ENCODE data around the gene CPE. TPM values are rescaled to one million over a fixed set of nuclear protein-coding genes. Genes with fewer than 3 reads are reported as not detected.

Gene CPE
- total and polyA plus RNA-seq, 2 of the 4 experiments (the other 2 are of a cell fraction): 3.6 to 13.5 TPM

- Histone ChIP-seq H2AFZ (replicated peaks; ENCODE audit: low read length, poor library complexity) (no peak overlapping the region), H2BK120ac (ENCODE audit: low read depth, low read length) (no peak overlapping the region), H3K36me3 (ENCODE audit: control insufficient read depth, insufficient read depth, low read length) (no peaks in the 10 kb centered on the region), H4K20me1 (ENCODE audit: insufficient read depth, low read length) (no peaks in the 10 kb centered on the region), H2AK5ac (ENCODE audit: low read depth, low read length) (no peak overlapping the region), H3K9ac (ENCODE audit: low read depth, low read length) (no peak overlapping the region), H4K8ac (ENCODE audit: low read depth in 2 of 2, low read length in 2 of 2) (no peak overlapping the region), H3K56ac (ENCODE audit: extremely low read depth, insufficient read depth, low read length) (no peak overlapping the region), H2BK5ac (ENCODE audit: low read depth, low read length, poor library complexity, severe bottlenecking) (no peak overlapping the region), H3K4ac (ENCODE audit: low read depth, low read length) (no peak overlapping the region), H2BK20ac (ENCODE audit: low read depth, low read length) (no peak overlapping the region), H3K4me1 (ENCODE audit: control insufficient read depth, insufficient read depth, low read length) (no peaks in the 10 kb centered on the region), H3K4me3 (ENCODE audit: insufficient read depth, low read depth, low read length) (no peak overlapping the region), H4K91ac (ENCODE audit: insufficient read depth, low read depth, low read length) (no peak overlapping the region), H3K9me3 (ENCODE audit: control insufficient read depth, insufficient read depth, low read length) (no peaks in the 10 kb centered on the region), H3K4me2 (ENCODE audit: low read depth, low read length) (no peak overlapping the region), H3K27ac (ENCODE audit: insufficient read depth, low read length) (no peak overlapping the region), H3K9me1 (ENCODE audit: insufficient read depth, low read length) (no peaks in the 10 kb centered on the region), H3K27me3 (ENCODE audit: control insufficient read depth, insufficient read depth, low read length) (no peaks in the 10 kb centered on the region; the same call in 1 of the 2 replicates), H4K5ac (ENCODE audit: low read depth, low read length) (no peak overlapping the region), H3K14ac (replicated peaks; ENCODE audit: low read depth, low read length) (no peak overlapping the region), H2AK9ac (replicated peaks; ENCODE audit: low read depth, low read length, poor library complexity) (no peak overlapping the region), H3K23ac (ENCODE audit: low read depth, low read length) (no peak overlapping the region), H3K18ac (ENCODE audit: low read depth, low read length) (no peak overlapping the region), H3K79me1 (ENCODE audit: low read depth in 1 of 2, low read length in 2 of 2) (no peaks in the 10 kb centered on the region), H2BK15ac (ENCODE audit: low read depth, low read length) (no peak overlapping the region)
- CTCF ChIA-PET: no interaction called here
- TF ChIP-seq NFE2L2 (IDR thresholded peaks at IDR 0.05; ENCODE audit: low read depth, low read length): no peak
- TF ChIP-seq, protein P1, sequence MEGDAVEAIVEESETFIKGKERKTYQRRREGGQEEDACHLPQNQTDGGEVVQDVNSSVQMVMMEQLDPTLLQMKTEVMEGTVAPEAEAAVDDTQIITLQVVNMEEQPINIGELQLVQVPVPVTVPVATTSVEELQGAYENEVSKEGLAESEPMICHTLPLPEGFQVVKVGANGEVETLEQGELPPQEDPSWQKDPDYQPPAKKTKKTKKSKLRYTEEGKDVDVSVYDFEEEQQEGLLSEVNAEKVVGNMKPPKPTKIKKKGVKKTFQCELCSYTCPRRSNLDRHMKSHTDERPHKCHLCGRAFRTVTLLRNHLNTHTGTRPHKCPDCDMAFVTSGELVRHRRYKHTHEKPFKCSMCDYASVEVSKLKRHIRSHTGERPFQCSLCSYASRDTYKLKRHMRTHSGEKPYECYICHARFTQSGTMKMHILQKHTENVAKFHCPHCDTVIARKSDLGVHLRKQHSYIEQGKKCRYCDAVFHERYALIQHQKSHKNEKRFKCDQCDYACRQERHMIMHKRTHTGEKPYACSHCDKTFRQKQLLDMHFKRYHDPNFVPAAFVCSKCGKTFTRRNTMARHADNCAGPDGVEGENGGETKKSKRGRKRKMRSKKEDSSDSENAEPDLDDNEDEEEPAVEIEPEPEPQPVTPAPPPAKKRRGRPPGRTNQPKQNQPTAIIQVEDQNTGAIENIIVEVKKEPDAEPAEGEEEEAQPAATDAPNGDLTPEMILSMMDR (conservative IDR thresholded peaks at IDR 0.05; ENCODE audit: low read depth, low read length): no peak
- TF ChIP-seq FOS (IDR thresholded peaks at IDR 0.05; ENCODE audit: low read depth, low read length): no peak
- TF ChIP-seq USF2 (IDR thresholded peaks at IDR 0.05; ENCODE audit: low read depth, low read length): no peak
- TF ChIP-seq, protein P2, sequence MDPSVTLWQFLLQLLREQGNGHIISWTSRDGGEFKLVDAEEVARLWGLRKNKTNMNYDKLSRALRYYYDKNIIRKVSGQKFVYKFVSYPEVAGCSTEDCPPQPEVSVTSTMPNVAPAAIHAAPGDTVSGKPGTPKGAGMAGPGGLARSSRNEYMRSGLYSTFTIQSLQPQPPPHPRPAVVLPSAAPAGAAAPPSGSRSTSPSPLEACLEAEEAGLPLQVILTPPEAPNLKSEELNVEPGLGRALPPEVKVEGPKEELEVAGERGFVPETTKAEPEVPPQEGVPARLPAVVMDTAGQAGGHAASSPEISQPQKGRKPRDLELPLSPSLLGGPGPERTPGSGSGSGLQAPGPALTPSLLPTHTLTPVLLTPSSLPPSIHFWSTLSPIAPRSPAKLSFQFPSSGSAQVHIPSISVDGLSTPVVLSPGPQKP (IDR thresholded peaks at IDR 0.05; ENCODE audit: borderline replicate concordance, low read depth, low read length): no peak
- no peak for TF ChIP-seq MAZ (IDR thresholded peaks at IDR 0.05; ENCODE audit: borderline replicate concordance, low read depth, low read length)
- no peak for TF ChIP-seq CEBPB (IDR thresholded peaks at IDR 0.05; ENCODE audit: low read depth, low read length)
- no peak for TF ChIP-seq MXI1 (IDR thresholded peaks at IDR 0.05; ENCODE audit: borderline replicate concordance, low read depth, low read length)
- no peak for TF ChIP-seq BHLHE40 (IDR thresholded peaks at IDR 0.05; ENCODE audit: low read depth, low read length)
- no peak for TF ChIP-seq MAFK (IDR thresholded peaks at IDR 0.05; ENCODE audit: low read depth, low read length)
- no peak for TF ChIP-seq RCOR1 (IDR thresholded peaks at IDR 0.05; ENCODE audit: insufficient replicate concordance, low read length)
- no peak for TF ChIP-seq RAD21 (IDR thresholded peaks at IDR 0.05; ENCODE audit: low read length)
- no peak for TF ChIP-seq RFX5 (IDR thresholded peaks at IDR 0.05; ENCODE audit: low read depth, low read length)
- no peak for TF ChIP-seq CHD1 (IDR thresholded peaks at IDR 0.05; ENCODE audit: low read depth, low read length)
- no peak for TF ChIP-seq SMC3 (IDR thresholded peaks at IDR 0.05; ENCODE audit: low read depth, low read length)
- TF ChIP-seq POLR2A (IDR thresholded peaks at IDR 0.05; ENCODE audit: low read depth, low read length): no peak
- BruUV-seq (replicated peaks): no TSS peak
- DNase-seq: no peak
- in situ Hi-C loops (cut with MboI; ENCODE audit: low sequenced_read_pairs): no loop called here
- no peak for ATAC-seq (ENCODE audit: low read depth)
- dilution Hi-C loops (cut with HindIII; ENCODE audit: low sequenced_read_pairs, unreplicated experiment): no loop called here
- intact Hi-C loops (cut with micrococcal nuclease): no loop called here
- 0% methylated on average over 1 of the region's 5 CpGs; no CpG with 5 or more reads in 1 of the 2 experiments for WGBS, 2 experiments (ENCODE audit: extremely low coverage in 2 of 2, insufficient read length in 1 of 2)
- POLR2A ChIA-PET (ENCODE audit: unreplicated experiment): no interaction called here
Observed at GRCh38 chr4:165512424-165512823, 133.6 kb downstream of the CPE start.
